Neural cell (in vitro differentiated cells): ENCODE measurements around the gene HDHD2. TPM values are rescaled to one million over a fixed set of nuclear protein-coding genes. Genes with fewer than 3 reads are reported as not detected.

Experiments
- H2AFZ ChIP-seq: fragments of 200-600, 300-800 bp; sonication (generic), shearing (Covaris generic); 2 replicates; pipeline ENCODE4 v1.6.0; 2014; ENCODE audit warnings: low read depth, mild to moderate bottlenecking, antibody characterized with exemption, low read length, moderate library complexity
- H3F3A ChIP-seq: fragments of 200-600 bp; shearing (Covaris generic); 2 replicates; pipeline ENCODE4 v1.6.1; 2016; ENCODE audit warnings: mild to moderate bottlenecking, moderate library complexity, mixed read lengths, antibody characterized with exemption, low read length; ENCODE audit not compliant: insufficient read depth, poor library complexity, severe bottlenecking
- H3K27ac ChIP-seq: fragments of 200-600, 300-800 bp; sonication (generic), shearing (Covaris generic); 2 replicates; pipeline ENCODE4 v1.5.1; 2014; ENCODE audit warnings: mild to moderate bottlenecking, low read length, moderate library complexity
- H3K27me3 ChIP-seq: fragments of 300-800, 200-600 bp; sonication (generic), shearing (Covaris generic); 2 replicates; pipeline ENCODE4 v1.6.0; 2014; ENCODE audit warnings: mild to moderate bottlenecking, low read depth, low read length, moderate library complexity; ENCODE audit not compliant: insufficient read depth
- H3K36me3 ChIP-seq: fragments of 300-800, 200-600 bp; sonication (generic), shearing (Covaris generic); 2 replicates; pipeline ENCODE4 v1.5.1; 2014; ENCODE audit warnings: mild to moderate bottlenecking, antibody characterized with exemption, low read length, moderate library complexity; ENCODE audit not compliant: insufficient read depth
- H3K4me2 ChIP-seq: fragments of 300-800, 200-600 bp; sonication (generic), shearing (Covaris generic); 2 replicates; pipeline ENCODE4 v1.6.0; 2014; ENCODE audit warnings: mild to moderate bottlenecking, low read length
- H3K4me3 ChIP-seq: fragments of 300-800, 200-600 bp; sonication (generic), shearing (Covaris generic); 2 replicates; pipeline ENCODE4 v1.5.1; 2014; ENCODE audit warnings: mild to moderate bottlenecking, low read length, moderate library complexity
- H3K79me2 ChIP-seq: fragments of 200-600 bp; shearing (Covaris generic); replicated peaks from 2 replicates; pipeline ENCODE4 v1.6.0; 2014; ENCODE audit warnings: mild to moderate bottlenecking, low read length, moderate library complexity; ENCODE audit not compliant: insufficient read depth
- H3K9ac ChIP-seq: fragments of 300-800, 200-600 bp; sonication (generic), shearing (Covaris generic); 2 replicates; pipeline ENCODE4 v1.6.1; 2016; ENCODE audit warnings: mild to moderate bottlenecking, low read length, mixed read lengths
- H3K9me2 ChIP-seq: fragments of 200-600 bp; shearing (Covaris generic); 2 replicates; pipeline ENCODE4 v1.6.1; 2016; ENCODE audit warnings: mild to moderate bottlenecking, low read length, mixed read lengths; ENCODE audit not compliant: insufficient read depth
- H3K9me3 ChIP-seq: fragments of 200-600, 300-800 bp; sonication (generic), shearing (Covaris generic); 2 replicates; pipeline ENCODE4 v1.6.1; 2016; ENCODE audit warnings: mild to moderate bottlenecking, mixed run types, low read length, moderate library complexity, mixed read lengths
- H4K20me1 ChIP-seq: fragments of 200-600 bp; shearing (Covaris generic); 2 replicates; pipeline ENCODE4 v1.6.1; 2016; ENCODE audit warnings: mild to moderate bottlenecking, mixed run types; ENCODE audit not compliant: insufficient read depth
- EP300 ChIP-seq: fragments of 450-650 bp; conservative IDR thresholded peaks from 2 replicates; pipeline ENCODE4 v1.6.1; 2014; ENCODE audit warnings: antibody characterized with exemption, mild to moderate bottlenecking, moderate library complexity; ENCODE audit not compliant: poor library complexity, severe bottlenecking
- EZH2 ChIP-seq: fragments of 200-600, 300-800 bp; shearing (Covaris generic), sonication (generic); IDR thresholded peaks from 2 replicates; pipeline ENCODE4 v1.6.1; 2014; ENCODE audit warnings: antibody characterized with exemption, low read length, borderline replicate concordance, mild to moderate bottlenecking; ENCODE audit not compliant: insufficient read depth, poor library complexity, severe bottlenecking
- MXI1 ChIP-seq: fragments of 450-650 bp; conservative IDR thresholded peaks from 2 replicates; pipeline ENCODE4 v1.6.1; 2014; ENCODE audit warnings: antibody characterized with exemption, mild to moderate bottlenecking; ENCODE audit not compliant: poor library complexity, severe bottlenecking
- POLR2AphosphoS5 ChIP-seq: IDR thresholded peaks from 2 replicates; pipeline ENCODE4 v1.6.1; 2012
- RAD21 ChIP-seq: fragments of 450-650 bp; conservative IDR thresholded peaks from 2 replicates; pipeline ENCODE4 v1.6.1; 2014; ENCODE audit warnings: antibody characterized with exemption, mild to moderate bottlenecking, moderate library complexity
- SMC3 ChIP-seq: fragments of 450-650 bp; conservative IDR thresholded peaks from 2 replicates; pipeline ENCODE4 v1.6.1; 2014; ENCODE audit warnings: antibody characterized with exemption, mild to moderate bottlenecking, moderate library complexity; ENCODE audit not compliant: poor library complexity
- TAF1 ChIP-seq: IDR thresholded peaks from 2 replicates; pipeline ENCODE4 v1.6.1; 2012; ENCODE audit warnings: low read depth
- polyA plus RNA-seq: library from polyadenylated mRNA; depleted of rRNA; stranded (reverse); fragments of >200 nt; gene quantifications from 2 replicates; pipeline ENCODE4 v1.2.3, GENCODE V29; 2014
- TF ChIP-seq, protein P1 (sequence below): fragments of 450-650 bp; IDR thresholded peaks from 2 replicates; pipeline ENCODE4 v1.5.1; 2014; ENCODE audit warnings: antibody characterized with exemption, mild to moderate bottlenecking, moderate library complexity; ENCODE audit not compliant: poor library complexity, severe bottlenecking
- TF ChIP-seq, protein P2 (sequence below): IDR thresholded peaks from 2 replicates; pipeline ENCODE4 v1.6.1; 2012; ENCODE audit warnings: borderline replicate concordance

Gene HDHD2
- polyA plus RNA-seq, 1 donor from 2014 or later = 61.3 TPM

DNA sequence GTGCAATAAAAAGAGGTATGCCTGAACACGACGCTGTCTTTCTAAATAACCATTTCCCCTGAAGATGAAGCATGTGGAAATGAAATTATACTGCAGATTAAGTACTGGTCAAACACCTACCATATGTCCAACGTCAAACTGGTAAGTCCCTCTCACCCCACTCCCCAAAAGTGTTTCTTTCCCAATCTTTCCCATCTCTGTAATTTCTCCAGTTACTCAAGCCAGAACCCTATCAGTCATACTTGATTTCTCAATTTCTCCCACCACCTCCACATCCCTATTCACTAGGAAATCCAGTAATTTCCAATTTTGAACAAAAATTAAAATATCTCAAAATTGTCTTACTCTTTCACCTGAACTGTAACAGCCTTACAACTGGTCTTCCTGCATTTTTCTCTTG lies 29.2 kb downstream of the HDHD2 start:
- no peak overlapping the region for H3K4me2 ChIP-seq
- no peaks in the 10 kb centered on the region for H4K20me1 ChIP-seq
- H3K36me3 ChIP-seq = no peaks in the 10 kb centered on the region
- H3K79me2 ChIP-seq = no peaks in the 10 kb centered on the region
- no peak overlapping the region for H3K27ac ChIP-seq
- no peak for TF ChIP-seq MXI1
- TF ChIP-seq POLR2AphosphoS5 = no peak
- no peak for TF ChIP-seq EP300
- TF ChIP-seq SMC3 = no peak
- no peak for TF ChIP-seq TAF1
- H3K9ac ChIP-seq = no peak overlapping the region
- H2AFZ ChIP-seq = no peak overlapping the region
- no peak overlapping the region for H3K4me3 ChIP-seq
- no peaks in the 10 kb centered on the region for H3K27me3 ChIP-seq
- H3K9me3 ChIP-seq = no peaks in the 10 kb centered on the region
- H3F3A ChIP-seq = no peaks in the 10 kb centered on the region
- H3K9me2 ChIP-seq = no peaks in the 10 kb centered on the region

DNA sequence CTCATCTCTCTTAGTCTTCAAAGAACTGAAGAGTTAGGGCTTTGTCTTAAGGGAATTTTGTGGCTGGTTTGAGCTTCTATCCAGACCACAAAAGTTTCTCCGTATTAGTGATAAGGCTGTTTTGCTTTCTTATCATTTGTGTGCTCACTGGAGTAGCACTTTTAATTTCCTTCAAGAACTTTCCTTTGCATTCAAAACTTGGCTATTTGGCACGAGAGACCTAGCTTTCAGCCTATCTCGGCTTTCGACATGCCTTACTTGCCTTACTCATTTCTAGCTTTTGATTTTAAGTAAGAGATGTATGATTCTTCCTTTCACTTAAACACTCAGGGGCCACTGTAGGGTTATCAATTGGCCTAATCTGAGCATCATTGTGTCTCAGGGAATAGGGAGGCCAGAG lies 29.9 kb downstream of the HDHD2 start:
- TF ChIP-seq POLR2AphosphoS5 = no peak
- TF ChIP-seq RAD21 = no peak
- TF ChIP-seq SMC3 = no peak
- TF ChIP-seq TAF1 = no peak
- TF ChIP-seq, protein P1, sequence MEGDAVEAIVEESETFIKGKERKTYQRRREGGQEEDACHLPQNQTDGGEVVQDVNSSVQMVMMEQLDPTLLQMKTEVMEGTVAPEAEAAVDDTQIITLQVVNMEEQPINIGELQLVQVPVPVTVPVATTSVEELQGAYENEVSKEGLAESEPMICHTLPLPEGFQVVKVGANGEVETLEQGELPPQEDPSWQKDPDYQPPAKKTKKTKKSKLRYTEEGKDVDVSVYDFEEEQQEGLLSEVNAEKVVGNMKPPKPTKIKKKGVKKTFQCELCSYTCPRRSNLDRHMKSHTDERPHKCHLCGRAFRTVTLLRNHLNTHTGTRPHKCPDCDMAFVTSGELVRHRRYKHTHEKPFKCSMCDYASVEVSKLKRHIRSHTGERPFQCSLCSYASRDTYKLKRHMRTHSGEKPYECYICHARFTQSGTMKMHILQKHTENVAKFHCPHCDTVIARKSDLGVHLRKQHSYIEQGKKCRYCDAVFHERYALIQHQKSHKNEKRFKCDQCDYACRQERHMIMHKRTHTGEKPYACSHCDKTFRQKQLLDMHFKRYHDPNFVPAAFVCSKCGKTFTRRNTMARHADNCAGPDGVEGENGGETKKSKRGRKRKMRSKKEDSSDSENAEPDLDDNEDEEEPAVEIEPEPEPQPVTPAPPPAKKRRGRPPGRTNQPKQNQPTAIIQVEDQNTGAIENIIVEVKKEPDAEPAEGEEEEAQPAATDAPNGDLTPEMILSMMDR = no peak
- TF ChIP-seq MXI1 = no peak
- TF ChIP-seq, protein P2, sequence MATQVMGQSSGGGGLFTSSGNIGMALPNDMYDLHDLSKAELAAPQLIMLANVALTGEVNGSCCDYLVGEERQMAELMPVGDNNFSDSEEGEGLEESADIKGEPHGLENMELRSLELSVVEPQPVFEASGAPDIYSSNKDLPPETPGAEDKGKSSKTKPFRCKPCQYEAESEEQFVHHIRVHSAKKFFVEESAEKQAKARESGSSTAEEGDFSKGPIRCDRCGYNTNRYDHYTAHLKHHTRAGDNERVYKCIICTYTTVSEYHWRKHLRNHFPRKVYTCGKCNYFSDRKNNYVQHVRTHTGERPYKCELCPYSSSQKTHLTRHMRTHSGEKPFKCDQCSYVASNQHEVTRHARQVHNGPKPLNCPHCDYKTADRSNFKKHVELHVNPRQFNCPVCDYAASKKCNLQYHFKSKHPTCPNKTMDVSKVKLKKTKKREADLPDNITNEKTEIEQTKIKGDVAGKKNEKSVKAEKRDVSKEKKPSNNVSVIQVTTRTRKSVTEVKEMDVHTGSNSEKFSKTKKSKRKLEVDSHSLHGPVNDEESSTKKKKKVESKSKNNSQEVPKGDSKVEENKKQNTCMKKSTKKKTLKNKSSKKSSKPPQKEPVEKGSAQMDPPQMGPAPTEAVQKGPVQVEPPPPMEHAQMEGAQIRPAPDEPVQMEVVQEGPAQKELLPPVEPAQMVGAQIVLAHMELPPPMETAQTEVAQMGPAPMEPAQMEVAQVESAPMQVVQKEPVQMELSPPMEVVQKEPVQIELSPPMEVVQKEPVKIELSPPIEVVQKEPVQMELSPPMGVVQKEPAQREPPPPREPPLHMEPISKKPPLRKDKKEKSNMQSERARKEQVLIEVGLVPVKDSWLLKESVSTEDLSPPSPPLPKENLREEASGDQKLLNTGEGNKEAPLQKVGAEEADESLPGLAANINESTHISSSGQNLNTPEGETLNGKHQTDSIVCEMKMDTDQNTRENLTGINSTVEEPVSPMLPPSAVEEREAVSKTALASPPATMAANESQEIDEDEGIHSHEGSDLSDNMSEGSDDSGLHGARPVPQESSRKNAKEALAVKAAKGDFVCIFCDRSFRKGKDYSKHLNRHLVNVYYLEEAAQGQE = no peak
- no peak for TF ChIP-seq EP300
- TF ChIP-seq EZH2 = no peak
- H3K79me2 ChIP-seq = no peaks in the 10 kb centered on the region
- no peaks in the 10 kb centered on the region for H3K27me3 ChIP-seq
- no peak overlapping the region for H3K9ac ChIP-seq
- no peak overlapping the region for H3K4me3 ChIP-seq
- H3K9me2 ChIP-seq = no peaks in the 10 kb centered on the region
- H3K9me3 ChIP-seq = no peaks in the 10 kb centered on the region
- H3K27ac ChIP-seq = no peak overlapping the region
- H3K4me2 ChIP-seq = no peak overlapping the region
- no peak overlapping the region for H2AFZ ChIP-seq
- no peaks in the 10 kb centered on the region for H3F3A ChIP-seq
- no peaks in the 10 kb centered on the region for H3K36me3 ChIP-seq
- H4K20me1 ChIP-seq = no peaks in the 10 kb centered on the region

DNA sequence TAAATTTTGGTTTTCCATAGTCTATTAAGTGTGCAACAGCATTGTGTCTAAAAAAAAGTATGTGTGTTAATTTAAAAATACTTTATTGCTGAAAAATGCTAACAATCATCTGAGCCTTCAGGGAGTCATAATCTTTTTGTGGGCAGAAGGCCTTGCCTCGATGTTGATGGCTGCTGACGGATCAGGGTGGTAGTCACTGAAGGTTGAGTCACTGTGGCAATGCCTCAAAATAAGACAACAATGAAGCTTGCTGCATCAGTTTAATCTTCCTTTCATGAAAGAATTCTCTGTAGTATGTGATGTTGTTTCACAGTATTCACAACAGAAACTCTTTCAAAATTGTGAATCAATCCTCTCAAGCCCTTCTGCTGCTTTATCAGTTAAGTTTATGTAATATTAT lies 31.3 kb downstream of the HDHD2 start:
- no peak overlapping the region for H3K27ac ChIP-seq
- no peaks in the 10 kb centered on the region for H3K9me2 ChIP-seq
- H3K9ac ChIP-seq = no peak overlapping the region
- no peaks in the 10 kb centered on the region for H3F3A ChIP-seq
- no peaks in the 10 kb centered on the region for H3K27me3 ChIP-seq
- no peaks in the 10 kb centered on the region for H3K9me3 ChIP-seq
- H4K20me1 ChIP-seq = no peaks in the 10 kb centered on the region
- no peak overlapping the region for H3K4me2 ChIP-seq
- no peaks in the 10 kb centered on the region for H3K79me2 ChIP-seq
- H3K36me3 ChIP-seq = no peaks in the 10 kb centered on the region
- TF ChIP-seq RAD21 (no peak), EZH2 (no peak), POLR2AphosphoS5 (no peak), EP300 (no peak), MXI1 (no peak), TAF1 (no peak), SMC3 (no peak)
- TF ChIP-seq, protein P2 = no peak
- TF ChIP-seq, protein P1 = no peak
- no peak overlapping the region for H2AFZ ChIP-seq
- H3K4me3 ChIP-seq = no peak overlapping the region
